HG03139 (cell line): ENCODE results near the gene KIF23.

Experiments used
- ATAC-seq: cut with Tn5 transposase; IDR thresholded peaks from one replicate; pipeline ENCODE4 v1.9.1; 2021; ENCODE audit not compliant: unreplicated experiment

Gene KIF23

GRCh38 chr15:69462493-69463181 is 48.5 kb downstream of the KIF23 start:
- ATAC-seq = peak; percentile 80

GRCh38 chr15:69463182-69463756 is 49.1 kb downstream of the KIF23 start:
- no peak for ATAC-seq

GRCh38 chr15:69465253-69465652 is 51.1 kb downstream of the KIF23 start:
- ATAC-seq = no peak

- no peak for ATAC-seq
These were observed 52.6 kb downstream of the KIF23 start for GRCh38 chr15:69466733-69467132.

- ATAC-seq = no peak
These were observed 53.5 kb downstream of the KIF23 start for GRCh38 chr15:69467636-69468035.

- no peak for ATAC-seq
These were observed 54.3 kb downstream of the KIF23 start for GRCh38 chr15:69468241-69469121.

- no peak for ATAC-seq
These were observed 55.5 kb downstream of the KIF23 start for GRCh38 chr15:69469467-69470201.

- no peak for ATAC-seq
These were observed 57.9 kb downstream of the KIF23 start for GRCh38 chr15:69472046-69472445.

GRCh38 chr15:69472562-69472961 is 58.4 kb downstream of the KIF23 start:
- ATAC-seq = no peak

GRCh38 chr15:69474291-69474690 is 60.1 kb downstream of the KIF23 start:
- ATAC-seq = no peak

GRCh38 chr15:69474846-69475455 is 60.8 kb downstream of the KIF23 start:
- ATAC-seq = no peak

GRCh38 chr15:69475769-69476358 is 61.7 kb downstream of the KIF23 start:
- ATAC-seq = no peak

- no peak for ATAC-seq
These were observed 62.7 kb downstream of the KIF23 start for GRCh38 chr15:69476704-69477473.

GRCh38 chr15:69478259-69478781 is 64.2 kb downstream of the KIF23 start:
- no peak for ATAC-seq

GRCh38 chr15:69479081-69479480 is 64.9 kb downstream of the KIF23 start:
- ATAC-seq = no peak

GRCh38 chr15:69479971-69480370 is 65.8 kb downstream of the KIF23 start:
- ATAC-seq = no peak

- no peak for ATAC-seq
These were observed 66.8 kb downstream of the KIF23 start for GRCh38 chr15:69480932-69481331.

- ATAC-seq = no peak
These were observed 68.6 kb downstream of the KIF23 start for GRCh38 chr15:69482686-69483256.

- ATAC-seq = no peak
These were observed 70.7 kb downstream of the KIF23 start for GRCh38 chr15:69484837-69485236.
